Measurements from ENCODE around the gene GAB1.

Gene GAB1

DNA sequence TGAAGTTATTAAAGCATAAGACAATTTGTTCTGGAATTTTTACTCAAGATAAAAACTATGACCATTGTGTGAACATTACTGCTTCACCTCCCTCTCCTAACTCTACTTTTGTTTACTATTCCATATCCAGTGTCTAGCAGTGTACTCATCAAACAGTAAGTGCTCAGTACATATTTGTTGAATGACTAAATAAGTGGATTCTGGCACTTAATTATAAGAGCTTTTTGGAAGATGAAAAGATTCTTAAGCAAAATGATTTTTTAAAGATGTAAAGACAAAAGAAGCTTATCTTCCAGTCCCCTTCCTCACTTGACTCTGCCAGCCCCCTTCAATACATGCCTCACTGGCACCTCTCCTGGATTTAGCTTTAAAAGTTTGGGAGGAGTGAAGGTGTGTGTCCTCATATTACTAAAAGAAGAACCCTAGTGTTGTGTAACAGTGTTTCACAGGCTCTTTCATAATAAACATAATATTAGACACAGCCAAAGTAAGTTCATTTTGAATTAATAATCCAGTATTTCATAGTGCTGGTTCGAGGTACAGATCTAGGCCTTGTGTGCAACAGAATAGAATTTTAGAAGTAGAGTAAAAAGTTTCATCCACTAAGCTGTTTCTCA lies 53.0 kb downstream of the GAB1 start:
- no peak for DNase-seq (ENCODE audit: low spot score)

DNA sequence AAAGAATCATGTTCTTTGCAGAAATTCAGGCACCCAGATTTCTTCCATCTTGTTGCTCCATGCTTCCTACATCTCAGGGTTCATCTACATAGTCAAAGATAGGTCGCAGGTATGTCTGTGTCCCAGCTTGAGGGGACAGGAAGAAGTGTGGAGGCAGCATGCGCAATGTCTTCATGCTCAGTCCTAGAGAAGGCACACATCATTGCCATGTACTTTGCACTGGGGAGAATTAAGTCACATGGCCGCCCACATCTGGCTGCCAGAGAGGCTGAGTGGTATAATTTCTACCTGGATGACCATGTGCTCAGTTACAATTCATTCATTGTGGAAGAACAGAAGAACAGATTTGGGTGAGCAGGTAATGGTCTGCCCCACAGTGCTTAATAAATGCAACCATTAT lies 54.1 kb downstream of the GAB1 start:
- DNase-seq (ENCODE audit: low spot score) = no peak

DNA sequence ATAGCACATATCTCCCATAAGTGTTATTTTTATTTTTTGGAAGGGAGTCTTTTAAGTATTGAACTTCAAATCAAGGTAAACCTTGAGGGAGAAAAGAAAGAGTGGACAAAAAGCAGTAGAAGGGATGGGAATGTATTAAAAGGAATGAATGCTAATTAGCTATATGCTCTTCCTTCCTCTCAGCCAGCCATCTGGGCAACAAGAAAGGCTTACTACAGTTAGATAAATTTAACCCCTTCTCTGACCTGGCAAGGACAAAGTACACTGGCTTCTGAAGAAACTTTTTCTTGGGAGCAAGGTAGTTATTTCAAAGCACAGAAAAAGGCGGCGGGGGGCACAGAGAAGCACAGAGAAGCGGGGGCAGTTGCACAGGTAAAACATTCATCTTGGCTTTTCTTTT lies 54.6 kb downstream of the GAB1 start:
- no peak for DNase-seq (ENCODE audit: low spot score)

DNA sequence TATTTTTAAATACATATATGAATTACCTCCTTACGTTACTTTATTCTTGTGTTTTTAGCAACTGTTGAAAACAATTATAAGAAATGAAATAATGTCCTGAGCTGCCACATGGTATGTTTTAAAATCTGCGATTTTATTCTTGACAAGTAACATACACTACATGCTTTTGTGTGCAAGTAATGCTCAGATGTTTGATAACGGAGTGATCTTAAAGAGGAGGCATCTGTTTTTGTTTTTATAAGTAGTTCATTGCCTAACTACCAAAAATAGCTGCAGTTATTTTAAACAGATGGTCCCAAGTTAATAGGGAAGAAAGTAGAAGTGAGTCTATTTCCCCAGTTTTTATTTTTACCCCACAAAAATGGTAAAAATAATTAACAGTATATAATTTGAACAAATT lies 55.2 kb downstream of the GAB1 start:
- DNase-seq (ENCODE audit: low spot score) = no peak

DNA sequence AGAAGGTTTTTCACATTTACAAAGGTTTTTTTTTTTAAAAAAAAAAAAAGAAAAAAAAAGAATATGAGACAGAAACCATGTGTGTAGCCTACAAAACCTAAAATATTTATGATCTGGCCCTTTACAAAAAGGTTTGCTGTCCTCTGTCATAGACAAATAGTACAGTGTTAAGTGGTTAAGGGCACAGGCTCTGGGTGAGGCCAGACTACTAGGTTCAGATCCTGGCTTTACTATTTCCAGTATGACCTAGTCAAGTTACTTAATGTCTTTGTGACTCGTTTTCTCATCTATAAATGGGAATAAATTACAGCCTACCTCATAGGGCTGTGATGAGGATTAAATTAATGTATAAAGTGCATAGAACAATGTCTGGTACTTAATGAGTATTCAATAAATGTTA lies 56.5 kb downstream of the GAB1 start:
- no peak for DNase-seq (ENCODE audit: low spot score)

DNA sequence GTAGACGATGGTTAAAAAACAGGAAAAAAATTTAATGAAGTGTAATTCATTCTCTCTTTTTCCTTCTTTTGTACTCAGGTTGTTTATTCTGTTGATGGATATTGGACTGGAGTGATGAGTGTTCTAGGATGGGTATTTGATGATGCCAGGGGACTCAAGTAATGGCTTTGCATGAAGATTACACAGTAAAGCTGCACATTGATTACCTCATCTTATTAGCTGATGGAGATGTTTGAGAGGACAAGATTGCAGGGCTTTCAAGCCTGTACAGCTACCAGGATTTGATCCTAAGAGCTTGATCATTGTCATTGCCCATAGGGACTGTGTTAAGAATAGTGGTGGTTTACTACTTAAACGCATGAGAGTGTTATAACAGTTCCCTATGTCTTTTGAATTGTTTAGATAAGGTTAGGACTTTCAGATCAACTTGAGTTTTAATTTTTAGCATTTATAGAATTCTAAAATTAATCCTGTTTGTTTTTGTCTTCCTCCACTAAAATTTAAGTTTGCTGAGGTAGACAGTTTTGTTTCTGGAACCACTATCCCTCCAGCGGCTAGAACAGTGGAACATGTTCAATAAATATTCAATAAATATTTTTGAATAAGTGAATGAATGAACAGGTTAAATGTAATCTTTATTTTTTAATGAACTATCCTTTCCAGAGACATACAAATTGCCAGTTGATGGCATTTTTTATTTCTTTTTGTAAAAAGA lies 58.2 kb downstream of the GAB1 start:
- no peak for DNase-seq (ENCODE audit: low spot score)

DNA sequence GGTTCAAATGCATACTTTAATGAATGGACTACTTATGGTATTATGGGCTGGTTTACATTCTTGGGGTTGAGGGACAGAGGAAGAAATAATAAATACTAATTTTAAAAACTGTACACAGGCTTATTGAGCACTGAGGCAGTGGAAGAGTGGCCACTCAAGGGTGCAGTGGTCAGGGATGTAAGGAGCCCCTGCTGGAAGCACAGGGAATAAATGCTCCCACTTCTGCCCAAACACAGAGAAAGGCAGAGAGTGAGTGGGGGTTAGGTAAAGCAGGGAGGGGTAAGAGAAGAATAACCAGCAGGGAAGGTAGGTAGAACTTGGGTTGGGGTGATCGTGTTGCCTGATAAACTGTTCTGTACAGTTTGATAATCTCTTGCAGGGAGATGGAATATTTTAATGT lies 60.0 kb downstream of the GAB1 start:
- DNase-seq (ENCODE audit: low spot score) = no peak

DNA sequence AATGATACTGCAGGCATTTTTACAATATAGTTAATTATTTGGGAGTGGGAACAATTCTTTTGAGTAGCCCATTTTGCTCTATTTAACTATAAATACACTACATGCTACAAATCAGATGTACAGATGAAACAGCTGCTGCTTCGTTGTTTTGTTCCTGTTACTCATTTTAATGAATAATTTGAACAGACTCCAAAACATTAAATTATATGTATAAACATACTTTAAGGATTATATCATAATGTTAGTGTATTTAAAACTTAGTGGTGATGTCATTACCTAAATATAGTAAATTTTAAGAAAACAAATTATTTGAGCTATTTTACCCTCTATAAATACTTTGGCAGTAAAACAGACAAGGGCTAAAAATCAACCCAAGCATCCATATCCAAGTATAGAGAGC lies 60.7 kb downstream of the GAB1 start:
- DNase-seq (ENCODE audit: low spot score) = no peak

DNA sequence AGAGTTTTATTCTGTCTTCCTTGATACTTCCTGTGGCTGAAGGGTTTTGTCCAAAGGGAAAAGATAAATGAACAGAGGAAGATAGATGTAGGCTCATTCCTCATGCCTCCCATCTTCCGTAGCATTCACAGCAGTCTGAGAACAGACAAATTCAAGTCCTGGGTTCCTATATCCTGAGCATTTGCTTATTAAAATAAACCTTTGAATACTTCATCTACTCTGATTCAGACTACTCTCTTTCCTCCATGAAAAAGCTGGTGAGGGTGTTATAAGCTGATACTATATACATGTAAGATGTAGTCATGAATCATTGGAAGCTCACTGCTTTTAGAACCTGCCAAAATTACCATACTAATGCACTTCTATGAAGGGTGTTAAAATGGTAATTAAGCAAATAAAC lies 61.2 kb downstream of the GAB1 start:
- no peak for DNase-seq (ENCODE audit: low spot score)

DNA sequence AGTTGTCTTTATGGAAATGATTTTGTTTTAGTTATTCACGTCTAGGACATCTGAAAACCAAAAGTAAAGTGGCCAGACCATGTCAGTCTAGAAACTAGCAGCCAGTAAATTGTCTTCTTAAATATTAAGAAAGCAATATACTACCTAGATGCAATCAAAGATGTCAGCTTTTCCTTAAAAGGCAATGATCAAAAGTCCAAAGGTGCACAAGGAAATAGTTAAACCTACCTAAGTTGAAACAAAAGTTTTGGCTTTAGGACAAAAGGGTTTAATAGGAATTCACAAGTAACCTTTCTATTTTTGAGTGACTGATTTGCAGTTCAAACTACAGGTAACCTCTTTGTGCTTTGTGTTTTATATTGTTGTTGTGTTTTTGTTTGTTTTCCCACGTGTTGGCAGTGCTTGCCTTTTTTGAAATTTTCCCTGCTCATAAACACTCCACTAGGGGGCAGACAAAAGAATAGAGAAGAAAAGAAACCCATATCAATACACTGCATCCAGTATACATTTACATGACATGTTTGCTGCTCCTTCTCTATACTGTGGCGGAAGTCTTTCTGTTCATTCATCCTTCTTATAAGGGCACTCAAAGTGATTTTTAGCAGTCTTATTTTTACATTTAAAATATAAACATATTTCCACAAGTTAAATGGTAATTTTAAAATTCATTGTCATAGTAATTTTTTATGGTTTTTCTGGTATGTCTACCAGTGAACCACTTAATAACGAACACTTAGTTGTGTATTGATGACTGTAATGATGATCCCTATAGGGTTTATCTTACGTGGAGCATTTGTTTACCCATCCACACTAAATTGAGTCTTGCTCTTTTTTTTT lies 62.7 kb downstream of the GAB1 start:
- peak; percentile 75 for DNase-seq (ENCODE audit: low spot score)

DNA sequence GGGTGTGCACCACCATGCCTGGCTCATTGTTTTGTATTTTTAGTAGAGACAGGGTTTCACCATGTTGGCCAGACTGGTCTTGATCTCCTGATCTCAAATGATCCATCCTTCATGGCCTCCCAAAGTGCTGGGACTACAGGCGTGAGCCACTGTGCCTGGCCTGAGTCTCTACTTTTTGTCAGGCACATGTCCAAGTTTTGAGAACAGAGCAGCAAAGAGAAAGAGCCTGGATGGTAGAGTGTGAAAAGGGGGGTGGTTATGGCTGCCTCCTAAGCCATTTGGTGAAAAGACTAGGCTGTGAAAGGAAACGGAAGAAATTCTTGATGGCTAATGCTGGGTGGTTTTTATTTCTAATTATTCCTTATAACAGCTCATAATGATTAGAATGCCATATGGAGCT lies 63.4 kb downstream of the GAB1 start:
- no peak for DNase-seq (ENCODE audit: low spot score)

DNA sequence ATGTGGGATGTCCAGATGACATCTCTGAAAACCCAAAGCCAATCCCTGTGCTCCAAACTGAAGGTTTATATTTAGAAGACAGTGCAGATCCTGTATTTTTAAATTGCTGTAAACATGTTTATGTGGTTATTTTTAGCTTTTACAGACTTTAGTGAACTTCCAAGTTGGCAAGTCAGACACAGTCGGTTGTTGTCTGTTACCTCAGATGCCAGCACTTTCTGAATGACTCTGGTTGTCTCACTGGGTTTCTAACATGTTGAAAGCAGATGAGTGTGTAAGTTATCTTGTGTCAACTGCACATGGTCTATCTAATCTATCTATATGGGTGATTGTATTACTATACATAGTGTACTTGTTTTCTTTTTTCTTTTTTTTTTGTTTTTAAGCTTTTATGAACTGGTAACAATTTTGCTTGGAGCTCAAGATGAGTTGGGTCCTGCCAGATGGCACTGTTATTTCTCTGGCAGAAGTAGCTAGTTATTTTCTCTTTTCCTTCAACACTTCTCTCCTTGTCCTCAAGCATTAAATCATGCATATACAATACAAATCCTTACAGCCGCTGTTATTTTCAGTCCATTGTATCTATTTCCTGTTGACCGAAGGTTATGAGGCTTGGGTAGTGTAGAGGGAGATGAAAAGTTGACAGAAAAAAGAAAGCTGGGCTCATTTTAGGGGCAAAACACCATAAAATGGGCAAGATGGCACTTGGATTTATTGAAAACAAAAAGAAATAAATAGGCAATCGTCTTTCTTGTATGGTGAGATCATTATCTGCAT lies 66.3 kb downstream of the GAB1 start:
- DNase-seq (ENCODE audit: low spot score) = no peak

DNA sequence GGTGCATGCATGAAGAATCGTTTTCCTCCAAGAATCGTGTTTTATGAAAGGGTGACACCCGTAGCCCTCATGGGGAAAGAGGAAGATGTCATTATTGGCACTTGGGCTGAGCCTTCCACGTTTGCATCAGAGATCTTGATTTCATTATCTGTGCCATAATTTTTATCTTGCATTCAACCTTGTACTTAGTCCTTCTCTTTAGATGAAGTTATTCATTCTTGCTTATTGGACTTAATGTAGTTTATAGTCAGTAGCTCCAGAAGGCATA lies 66.8 kb downstream of the GAB1 start:
- no peak for DNase-seq (ENCODE audit: low spot score)

DNA sequence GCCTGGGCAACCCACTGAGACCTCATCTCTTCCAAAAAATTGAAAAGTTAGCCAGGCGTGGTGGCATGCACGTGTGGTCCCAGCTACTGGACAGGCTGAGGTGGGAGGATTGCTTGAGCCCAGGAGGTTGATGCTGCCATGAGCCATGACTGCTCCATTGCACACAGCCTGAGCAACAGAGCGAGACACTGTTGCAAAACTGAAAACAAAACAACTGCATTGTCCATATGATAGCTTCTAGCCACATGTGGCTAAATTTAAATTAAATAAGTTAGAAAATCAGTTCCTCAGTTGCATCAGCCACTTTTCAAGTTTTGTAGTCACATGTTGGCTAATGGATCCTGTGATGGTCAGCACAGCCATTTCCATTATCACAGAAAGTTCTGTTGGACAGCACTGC lies 67.9 kb downstream of the GAB1 start:
- no peak for DNase-seq (ENCODE audit: low spot score)

DNA sequence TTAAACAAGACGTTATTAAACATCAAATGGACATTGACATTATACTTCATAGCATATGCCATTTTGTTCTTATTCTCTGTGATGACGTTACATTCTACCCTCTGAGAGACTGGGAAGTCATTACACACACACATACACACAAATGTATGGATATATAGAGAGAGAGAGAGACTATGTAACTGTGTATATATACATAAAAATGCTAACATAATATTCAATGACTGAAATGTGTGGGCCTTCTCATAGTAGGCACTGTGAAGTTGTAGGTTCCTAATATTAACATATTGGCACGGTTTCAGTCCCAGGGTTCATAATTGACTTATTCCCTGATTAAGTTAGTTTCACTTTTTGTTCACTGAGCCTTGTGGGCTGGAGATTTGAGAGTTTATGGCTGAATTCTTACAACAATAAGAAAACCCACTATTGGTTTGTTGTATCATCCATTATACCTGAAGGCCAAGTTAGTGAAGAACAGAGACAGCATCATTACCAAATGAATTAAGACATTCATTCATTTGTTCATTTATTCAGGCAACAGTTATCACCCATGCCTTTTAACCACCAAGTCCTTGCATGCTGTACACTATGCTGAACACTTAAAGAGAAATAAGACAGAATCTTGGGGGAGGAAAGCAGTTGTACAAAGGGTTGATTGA lies 68.5 kb downstream of the GAB1 start:
- peak; percentile 22 for DNase-seq (ENCODE audit: low spot score)

DNA sequence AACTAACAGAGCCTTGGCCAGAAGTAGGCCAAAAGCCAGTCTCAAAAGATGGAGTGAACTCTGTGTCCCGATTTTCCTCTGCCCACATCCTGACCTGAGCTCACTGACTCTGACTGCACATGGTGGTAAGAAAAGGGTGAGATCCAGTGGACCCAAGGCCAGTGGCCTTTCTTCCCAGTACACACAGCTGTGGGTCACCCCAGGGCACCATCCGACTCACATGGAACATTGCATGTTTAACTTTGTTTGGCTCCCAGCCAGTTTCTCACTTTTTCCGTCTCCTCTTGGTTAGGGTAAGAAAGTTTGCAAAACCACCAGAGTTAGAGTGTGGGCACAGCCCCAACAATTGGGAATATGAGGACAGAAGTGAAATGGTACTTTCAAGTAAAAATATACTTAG lies 69.8 kb downstream of the GAB1 start:
- peak; percentile 48 for DNase-seq (ENCODE audit: low spot score)

DNA sequence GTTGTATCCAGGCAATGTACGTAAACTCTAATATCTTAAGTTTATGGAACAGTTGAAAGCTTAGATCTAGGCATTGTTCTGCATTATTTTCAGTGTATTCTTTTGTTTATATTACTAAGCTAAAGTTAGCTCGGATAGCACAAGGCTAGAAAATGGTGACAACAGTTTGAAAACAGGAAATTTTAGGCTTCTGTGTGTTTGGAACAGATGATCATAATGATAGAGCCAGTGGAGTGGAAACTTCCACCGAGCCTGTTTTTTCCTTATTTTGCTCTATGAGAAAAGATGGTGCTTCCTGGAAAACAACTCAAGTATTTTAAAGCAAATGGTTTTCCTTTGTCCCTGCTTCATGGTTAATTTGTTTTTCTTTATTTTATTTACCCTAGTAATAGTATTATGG lies 70.8 kb downstream of the GAB1 start:
- DNase-seq (ENCODE audit: low spot score) = no peak

DNA sequence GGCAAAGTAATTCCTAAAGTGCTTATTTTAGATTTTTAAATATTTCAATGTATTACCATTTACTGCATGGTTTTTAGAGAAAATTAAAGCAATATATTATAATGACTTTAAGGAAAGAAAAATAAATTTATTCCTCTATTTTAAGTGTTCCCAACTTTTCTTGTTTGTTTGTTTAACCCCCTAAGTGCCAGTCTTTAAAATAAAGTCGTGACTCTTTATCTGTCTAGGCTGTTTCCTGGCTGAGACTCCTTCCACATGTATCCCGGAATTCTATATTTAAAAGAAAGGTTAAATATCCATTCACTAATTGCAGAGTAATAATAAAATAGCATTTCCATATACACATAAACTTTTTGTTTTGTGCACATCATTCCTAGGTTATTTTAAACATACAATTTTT lies 71.2 kb downstream of the GAB1 start:
- DNase-seq (ENCODE audit: low spot score) = no peak

DNA sequence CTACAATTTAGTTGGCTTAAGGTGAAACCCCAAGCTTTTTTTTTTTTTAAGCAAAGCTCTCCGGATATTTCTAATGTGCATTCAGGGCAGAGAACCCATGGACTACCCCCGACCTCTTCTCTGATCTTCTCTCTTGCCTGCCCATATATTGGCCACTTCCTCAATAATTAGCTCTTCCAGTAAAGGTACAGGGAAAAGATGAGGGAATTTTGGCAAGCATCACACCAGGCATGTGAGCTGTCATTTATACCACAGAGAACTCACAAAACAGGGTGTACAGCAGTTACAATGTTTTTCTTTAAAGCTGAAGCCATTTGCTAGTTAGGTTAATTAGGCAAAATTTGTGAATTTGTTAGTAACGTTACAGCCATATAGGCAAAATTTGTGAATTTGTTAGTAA lies 73.3 kb downstream of the GAB1 start:
- no peak for DNase-seq (ENCODE audit: low spot score)

DNA sequence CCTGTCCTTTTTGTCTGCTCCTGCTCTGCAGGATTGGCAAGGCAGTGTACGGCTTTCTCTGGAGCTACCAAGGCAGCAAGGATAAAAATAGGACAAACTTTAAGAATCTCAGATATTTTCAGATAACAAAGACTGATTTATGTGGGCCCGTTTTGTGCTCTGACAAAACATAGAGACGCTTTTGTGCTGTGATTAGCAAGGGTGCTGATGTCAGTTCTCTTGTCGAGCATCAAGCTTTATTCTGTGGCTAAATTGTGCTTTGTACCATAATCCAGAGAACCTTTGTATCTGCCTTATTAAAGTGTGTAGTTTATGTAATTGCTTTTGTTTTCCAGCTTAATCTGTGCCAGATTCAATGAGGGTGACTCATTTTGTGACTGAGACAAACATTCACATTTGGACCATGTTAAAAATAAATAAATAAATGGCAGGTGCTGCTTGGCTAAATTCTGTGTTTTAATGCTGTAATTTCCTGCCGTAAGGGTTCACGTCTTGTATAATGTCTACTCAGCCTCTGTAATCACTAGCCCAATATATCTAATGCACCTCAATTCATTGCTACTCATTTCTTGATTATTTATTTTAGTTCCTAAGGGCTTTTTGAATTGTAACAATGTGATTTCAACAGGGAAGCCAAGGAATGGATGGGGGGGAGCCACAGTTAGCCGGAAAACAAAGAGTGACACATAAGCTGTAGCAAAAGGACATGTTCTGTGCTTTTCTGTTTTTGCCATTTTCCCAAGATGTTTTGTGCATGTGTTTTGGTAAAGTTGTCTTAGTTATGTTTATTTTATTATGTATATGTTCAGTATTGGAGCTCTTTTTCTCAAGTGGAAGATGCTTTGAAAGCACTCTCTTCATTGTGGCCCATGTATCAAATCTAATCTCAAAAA lies 75.1 kb downstream of the GAB1 start:
- no peak for DNase-seq (ENCODE audit: low spot score)

DNA sequence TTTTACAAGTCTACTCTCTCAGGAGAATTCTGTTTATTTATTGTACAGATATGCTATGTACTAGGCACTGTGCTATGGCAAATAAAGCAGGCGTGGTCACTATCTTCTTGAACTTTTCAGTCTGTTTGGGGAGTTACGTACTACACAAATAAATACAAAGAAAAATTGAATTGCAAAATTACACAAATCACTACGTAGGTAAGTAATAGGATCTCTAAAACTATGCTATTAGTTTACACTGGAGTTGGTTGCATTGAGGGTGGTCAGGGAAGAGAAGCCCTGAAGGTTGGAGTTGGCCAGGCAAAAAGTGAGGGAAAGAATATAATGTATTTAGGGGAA lies 75.7 kb downstream of the GAB1 start:
- no peak for DNase-seq (ENCODE audit: low spot score)
